HL-60 (cell line): ENCODE measurements around the gene FES.

Source experiments
- GABPA ChIP-seq: IDR thresholded peaks from 2 replicates; pipeline ENCODE4 v1.6.1; 2012; ENCODE audit warnings: low read depth
- POLR2AphosphoS5 ChIP-seq: IDR thresholded peaks from 2 replicates; pipeline ENCODE4 v1.6.1; 2012; ENCODE audit warnings: low read depth
- TF ChIP-seq, protein P1 (sequence below): IDR thresholded peaks from one replicate; pipeline ENCODE4 v1.5.1; 2011; ENCODE audit warnings: low read length, control low read depth, inconsistent platforms; ENCODE audit not compliant: insufficient read depth

DNA sequence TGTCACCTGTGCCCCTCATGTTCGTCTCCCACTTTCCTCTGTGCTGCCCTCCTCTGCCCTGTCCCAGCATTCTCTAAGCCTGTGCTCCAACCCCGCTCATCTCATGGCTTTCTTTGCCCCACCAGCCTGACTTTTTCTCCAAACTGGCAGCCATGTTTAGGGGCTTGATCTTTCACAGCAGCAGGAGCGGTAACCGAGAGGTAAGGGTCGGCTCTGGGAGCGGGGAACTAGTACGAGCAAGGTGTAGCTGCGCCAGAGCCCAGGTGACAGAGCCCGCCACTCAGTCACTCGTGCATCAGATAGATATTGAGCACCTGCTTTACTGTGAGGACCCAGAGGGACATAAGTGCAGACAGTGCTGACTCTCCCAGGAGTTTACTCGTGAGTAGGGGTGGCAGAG is 32.2 kb downstream of the FES start:
- TF ChIP-seq, protein P1, sequence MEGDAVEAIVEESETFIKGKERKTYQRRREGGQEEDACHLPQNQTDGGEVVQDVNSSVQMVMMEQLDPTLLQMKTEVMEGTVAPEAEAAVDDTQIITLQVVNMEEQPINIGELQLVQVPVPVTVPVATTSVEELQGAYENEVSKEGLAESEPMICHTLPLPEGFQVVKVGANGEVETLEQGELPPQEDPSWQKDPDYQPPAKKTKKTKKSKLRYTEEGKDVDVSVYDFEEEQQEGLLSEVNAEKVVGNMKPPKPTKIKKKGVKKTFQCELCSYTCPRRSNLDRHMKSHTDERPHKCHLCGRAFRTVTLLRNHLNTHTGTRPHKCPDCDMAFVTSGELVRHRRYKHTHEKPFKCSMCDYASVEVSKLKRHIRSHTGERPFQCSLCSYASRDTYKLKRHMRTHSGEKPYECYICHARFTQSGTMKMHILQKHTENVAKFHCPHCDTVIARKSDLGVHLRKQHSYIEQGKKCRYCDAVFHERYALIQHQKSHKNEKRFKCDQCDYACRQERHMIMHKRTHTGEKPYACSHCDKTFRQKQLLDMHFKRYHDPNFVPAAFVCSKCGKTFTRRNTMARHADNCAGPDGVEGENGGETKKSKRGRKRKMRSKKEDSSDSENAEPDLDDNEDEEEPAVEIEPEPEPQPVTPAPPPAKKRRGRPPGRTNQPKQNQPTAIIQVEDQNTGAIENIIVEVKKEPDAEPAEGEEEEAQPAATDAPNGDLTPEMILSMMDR: no peak
- TF ChIP-seq GABPA: no peak
- TF ChIP-seq POLR2AphosphoS5: no peak
